HG03280 (cell line): ENCODE results near the gene IMPA2.
"Not testable (repeated sequence)": the region's sequence is repeated elsewhere in the genome, so short reads cannot be mapped to it uniquely, and the experiment has no call there.

Source experiments
- ATAC-seq: cut with Tn5 transposase; IDR thresholded peaks from one replicate; pipeline ENCODE4 v1.9.1; 2021; ENCODE audit warnings: mild to moderate bottlenecking, moderate library complexity; ENCODE audit not compliant: unreplicated experiment

Gene IMPA2

DNA sequence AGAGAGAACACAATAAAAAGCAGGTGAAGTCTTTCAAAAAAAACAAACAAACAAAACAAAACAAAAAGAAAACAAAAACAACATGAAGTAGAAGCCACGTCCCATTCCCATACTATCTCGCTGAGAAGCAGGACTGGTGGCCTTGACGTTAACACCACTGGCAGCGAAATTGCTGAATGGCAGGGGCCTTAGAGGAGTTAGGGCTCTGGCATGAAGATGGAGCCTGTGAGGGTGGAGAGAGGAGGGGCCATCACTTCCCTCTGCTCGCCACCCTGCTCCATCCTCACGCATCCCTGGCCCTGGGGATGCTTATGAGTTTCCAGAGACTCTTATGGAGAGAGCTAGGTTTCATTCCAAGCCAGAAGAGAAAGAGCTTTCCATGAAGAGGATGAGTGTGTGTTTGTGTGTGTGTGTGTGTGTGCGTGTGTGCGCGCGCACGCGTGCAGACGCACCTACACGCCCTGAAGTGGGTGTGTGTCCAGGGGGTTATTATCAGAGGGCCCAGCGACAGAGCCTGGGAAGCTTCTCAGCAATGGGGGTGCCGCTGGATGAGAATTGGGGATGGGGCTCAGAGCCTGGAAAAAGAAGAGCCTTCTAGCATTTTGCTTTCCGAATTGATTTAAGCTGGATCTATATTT is 20.4 kb upstream of the IMPA2 start:
- no peak for ATAC-seq

DNA sequence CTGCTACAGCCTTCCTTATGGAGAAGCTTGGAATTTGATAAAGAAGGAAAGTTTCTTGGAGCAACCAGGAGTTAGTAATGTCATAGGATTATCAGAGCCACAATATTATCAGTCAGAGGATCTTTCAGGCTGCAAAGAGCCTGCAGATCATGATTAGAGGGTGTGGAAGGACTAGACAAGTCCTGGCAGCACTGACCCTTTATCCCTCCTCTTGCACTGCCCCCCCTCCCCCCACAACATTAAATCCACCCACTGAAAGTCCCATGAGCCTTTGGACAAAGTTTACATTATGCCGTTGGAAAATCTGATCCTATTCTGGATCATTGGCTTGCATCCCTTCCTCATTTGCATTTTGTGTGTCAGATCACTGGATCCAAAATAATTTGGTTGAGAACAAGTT is 18.7 kb upstream of the IMPA2 start:
- ATAC-seq = no peak

DNA sequence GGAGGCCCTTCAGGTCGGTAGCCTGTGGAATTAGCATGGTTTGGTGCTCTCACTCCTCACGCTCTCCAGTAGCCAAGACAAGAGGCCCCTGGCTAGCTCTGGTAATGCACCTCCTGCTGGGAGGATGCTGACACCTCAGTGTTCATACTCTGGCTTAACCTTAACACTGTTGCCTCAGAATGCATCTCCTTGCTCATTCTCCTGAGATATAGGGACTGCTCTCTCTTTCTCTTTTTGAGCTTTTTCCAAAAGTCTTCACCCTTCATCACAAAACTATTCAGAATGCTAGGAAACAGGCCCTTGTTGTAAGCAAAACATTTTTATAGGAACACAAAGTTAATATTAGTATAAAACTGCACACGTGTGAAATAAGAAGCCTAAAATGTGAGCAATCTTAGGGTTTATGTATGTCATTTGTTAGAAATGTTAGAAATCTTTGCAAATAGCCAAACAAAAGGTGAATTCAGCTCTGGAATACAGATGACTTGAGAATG is 17.3 kb upstream of the IMPA2 start:
- no peak for ATAC-seq

DNA sequence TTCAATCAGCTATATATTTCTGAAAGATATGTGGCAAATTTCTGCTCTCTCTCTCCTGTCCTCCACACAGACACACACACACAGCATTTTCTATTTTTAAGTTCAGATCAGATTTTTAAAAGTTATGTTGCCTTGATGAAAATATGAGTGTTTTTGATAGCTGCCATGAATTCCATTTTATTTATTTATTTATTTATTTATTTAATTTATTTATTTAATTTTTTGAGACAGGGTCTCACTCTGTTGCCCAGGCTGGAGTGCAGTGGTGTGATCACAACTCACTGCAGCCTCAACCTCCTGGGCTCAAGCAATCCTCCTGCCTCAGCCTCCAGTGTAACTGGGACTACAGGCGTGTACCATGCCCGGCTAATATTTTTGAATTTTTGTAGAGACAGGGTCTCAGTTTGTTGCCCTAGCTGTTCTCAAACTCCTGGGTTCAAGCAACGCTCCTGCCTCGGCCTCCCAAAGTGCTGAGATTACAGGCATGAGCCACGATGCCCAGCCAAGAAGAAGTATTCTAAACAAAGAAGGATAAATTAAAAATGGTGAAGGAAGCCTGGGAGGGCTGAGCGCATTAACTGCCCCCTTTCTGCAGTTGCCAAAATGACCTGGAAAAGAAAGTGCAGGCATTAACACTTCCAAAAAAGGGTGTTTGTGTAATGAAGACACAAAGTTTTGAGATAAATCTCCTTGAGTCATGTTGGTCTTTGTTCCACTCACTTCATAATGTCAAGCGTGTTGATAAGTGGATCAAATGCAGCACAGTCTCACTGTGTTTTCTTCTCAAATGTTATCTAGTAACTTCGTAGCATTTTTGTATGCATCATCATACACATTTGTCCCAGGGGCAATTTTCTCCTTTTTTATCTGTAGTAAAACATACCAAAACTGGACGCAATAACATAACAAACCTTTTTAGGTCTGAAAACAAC is 11.1 kb upstream of the IMPA2 start:
- no peak for ATAC-seq

DNA sequence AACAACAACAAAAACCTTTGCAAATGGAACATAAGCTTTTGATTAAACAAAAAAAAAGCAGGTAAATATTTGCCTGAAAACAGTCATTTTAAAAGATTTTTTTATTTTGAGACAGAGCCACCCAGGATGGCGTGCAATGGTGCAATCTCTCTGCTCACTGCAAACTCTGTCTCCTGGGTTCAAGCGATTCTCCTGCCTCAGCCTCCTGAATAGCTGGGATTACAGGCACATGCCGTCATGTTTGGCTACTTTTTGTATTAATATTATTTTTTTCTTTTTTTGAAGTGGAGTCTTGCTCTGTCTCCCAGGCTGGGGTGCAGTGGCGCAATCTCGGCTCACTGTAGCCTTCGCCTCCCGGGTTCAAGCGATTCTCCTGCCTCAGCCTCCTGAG is 10.5 kb upstream of the IMPA2 start:
- not testable (repeated sequence) for ATAC-seq

DNA sequence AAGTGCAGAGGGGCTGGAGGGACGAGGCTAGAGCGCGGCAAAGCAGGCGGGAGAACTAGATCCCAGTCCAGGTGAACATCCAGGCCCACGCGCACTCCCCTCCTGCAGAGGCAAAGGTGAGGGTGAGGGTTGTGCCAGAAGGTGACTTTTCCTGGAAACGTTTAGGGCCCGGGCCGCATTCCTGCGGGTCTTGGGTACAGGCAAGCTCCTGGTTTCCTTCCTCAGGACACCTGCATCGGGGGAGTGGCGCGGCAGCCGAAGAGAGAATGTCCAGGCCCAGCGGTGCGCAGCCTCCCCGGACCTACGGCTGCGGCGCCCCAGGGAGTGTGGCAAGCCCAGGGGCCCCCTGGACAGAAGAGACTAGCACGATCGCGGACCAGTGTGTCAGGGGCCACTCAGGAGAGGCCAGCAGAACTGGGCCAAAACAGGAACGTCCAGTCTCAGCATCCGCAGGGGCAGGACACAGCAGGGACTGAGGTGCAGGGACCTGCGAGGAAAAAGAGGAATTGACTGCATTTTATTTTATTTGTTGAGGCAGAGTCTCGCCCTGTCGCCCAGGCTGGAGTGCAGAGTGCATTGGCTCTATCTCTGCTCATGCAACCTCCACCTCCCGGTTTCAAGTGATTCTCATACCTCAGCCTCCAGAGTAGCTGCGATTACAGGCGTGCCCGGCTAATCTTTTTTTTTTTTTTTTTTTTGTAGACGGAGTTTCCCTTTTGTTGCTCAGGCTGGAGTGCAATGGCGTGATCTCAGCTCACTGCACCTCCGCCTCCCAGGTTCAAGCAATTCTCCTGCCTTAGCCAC is 8.7 kb upstream of the IMPA2 start:
- no peak for ATAC-seq

DNA sequence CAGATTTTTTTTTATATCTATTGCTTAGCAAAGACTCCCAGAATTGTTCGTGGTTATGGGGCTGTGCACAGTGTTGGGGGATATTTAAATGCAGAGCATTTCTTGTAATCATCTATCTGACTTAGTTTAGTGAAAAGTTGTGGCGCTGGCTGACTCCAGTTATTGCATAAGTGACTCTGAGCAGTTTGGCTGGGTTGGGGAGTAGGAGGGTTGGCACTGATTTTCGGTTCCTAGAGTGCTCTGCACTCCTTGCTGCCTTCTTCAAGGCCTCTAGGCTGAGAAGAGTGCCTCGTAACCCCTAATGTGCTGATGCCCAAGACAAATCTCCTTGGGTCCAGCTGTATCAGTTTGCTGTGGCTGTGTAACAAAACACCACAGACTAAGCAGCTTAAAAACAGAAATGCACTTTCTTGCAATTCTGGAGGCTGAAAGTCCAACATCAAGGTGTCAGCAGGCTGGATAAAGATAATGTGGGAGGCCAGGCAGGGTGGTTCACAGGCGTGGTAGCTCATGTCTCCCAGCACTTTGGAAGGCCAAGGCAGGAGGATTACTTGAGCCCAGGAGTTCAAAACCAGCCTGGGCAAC is 6.5 kb upstream of the IMPA2 start:
- ATAC-seq = no peak

DNA sequence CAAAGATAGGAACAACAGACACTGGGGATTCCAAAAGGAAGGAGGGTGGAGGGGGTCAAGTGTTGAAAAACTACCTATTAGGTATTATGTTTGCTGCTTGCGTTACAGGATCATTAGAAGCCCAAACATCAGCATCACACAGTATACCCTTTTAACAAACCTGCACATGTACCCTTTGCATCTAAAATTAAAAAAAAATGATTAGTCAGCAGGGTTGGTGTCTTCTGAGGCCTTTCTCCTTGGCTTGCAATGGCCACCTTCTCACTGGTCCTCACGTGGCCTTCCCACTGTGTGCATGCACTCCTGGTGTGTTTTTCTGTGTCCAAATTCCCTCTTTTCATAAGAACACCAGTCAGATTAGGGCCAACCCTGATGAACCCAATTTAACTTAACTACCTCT is 5.6 kb upstream of the IMPA2 start:
- ATAC-seq = no peak

DNA sequence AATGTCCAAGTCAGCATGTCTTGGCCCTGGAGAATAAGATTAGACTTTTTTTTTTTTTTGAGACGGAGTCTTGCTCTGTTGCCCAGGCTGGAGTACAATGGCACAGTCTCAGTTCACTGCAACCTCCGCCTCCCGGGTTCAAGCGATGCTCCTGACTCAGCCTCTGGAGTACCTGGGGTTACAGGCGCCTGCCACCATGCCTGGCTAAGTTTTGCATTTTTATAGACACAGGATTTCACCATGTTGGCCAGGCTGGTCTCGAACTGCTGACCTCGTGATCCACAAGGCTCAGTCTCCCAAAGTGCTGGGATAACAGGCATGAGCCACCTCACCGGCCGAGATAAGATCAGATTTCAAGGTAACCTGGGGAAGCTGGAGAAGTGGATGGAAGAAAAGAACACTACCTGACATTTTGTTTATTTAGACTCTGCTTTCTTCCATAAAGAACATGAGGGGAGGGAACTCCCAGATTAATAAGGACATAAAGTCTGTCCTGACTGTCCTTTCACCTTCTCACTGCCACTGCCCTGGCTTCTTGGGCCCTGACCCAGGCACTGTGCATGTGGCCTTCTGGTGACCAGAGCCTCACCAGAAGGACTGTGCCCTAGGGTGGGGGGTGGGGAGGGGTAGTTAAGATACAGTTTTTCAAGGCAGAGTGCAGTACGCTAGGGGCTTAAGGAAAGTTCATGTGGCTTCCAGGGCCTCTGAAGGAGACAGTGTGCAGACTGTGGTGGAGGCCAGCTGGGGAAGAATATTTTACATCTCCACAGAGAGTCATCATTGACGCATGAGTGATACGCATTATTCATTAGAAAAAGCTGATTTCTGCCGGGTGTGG is 4.8 kb upstream of the IMPA2 start:
- no peak for ATAC-seq

DNA sequence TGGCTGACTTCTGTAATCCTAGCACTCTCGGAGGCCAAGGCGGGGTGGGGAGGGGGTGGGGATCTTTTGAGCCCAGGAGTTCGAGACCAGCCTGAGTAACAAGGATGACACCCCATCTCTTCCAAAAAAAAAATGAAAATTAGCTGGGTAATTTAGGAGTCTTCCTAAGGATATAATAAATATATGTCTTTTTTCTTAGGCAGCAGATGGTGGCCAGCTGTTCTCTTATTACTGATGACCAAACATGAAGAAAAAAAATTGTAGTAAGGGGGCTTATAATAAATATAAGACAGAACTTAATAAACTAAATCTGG is 4.2 kb upstream of the IMPA2 start:
- no peak for ATAC-seq

DNA sequence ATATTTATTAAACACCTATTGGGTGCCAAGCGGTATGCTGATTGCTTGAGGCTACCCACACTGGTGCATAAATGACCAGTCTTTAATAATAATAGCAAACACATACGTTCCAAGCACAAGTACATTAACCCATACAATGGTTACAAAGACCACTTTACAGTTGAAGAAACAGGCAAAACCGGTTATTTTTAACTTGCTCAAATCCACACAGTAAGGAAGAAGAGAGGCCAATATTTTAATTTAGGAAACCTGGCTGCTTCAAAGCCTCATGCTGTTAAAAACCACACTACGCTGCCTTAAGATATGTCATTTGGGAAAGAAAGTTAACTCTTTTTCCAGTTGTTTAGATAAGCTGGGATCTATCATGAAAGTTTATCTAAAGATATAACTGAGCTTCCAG is 2.4 kb upstream of the IMPA2 start:
- ATAC-seq = no peak

DNA sequence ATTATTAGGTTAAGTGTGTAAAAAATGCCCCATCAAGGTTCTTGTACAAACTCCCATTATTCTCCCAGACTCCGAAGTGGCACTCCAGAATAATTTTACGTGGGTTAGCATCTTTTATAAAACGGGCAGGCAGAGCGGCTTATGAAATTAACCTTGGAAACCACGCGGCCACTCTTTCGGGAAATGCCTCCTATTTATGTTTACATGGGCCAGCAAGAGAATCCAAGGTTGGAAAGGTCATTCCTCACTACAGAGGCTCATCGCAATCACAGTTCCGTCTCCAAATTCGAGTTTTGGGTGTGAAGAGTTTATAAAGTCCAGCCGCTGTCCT is 1.2 kb upstream of the IMPA2 start:
- ATAC-seq = no peak

DNA sequence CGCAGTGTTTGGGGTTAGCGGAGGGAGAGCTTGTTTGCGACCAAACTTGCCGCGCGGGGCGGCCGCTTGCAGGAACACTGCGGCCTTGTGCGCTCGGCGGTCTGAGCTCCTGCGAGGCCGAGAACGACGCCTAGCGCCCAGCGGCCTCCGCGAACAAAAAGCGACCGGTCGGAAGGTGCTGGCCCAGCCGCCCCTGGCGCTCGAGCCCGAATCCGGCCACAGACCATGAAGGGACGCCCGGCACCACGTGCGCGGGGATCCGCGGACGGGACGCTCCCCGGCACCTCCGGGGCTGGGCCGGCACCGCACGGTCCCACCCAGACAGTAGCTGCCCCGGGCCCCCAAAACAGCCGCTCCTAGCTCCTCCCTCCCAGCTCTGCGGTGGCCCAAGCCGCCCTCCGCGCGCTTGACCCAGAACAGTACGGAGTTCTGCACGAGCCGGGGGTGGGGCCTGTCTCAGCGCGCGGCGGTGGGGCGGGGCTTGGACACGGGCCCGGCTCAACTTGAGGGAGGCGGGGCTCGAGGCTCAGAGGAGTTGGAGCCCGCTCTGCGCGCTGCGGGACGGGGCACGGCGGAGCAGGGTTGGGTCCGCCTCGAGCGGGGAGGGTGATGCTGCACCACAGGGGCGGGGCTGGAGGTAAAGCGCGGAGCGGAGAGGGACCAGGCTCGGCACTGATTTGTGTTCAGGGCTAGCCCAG is 664 bp upstream of the IMPA2 start:
- peak; percentile 87 for ATAC-seq

DNA sequence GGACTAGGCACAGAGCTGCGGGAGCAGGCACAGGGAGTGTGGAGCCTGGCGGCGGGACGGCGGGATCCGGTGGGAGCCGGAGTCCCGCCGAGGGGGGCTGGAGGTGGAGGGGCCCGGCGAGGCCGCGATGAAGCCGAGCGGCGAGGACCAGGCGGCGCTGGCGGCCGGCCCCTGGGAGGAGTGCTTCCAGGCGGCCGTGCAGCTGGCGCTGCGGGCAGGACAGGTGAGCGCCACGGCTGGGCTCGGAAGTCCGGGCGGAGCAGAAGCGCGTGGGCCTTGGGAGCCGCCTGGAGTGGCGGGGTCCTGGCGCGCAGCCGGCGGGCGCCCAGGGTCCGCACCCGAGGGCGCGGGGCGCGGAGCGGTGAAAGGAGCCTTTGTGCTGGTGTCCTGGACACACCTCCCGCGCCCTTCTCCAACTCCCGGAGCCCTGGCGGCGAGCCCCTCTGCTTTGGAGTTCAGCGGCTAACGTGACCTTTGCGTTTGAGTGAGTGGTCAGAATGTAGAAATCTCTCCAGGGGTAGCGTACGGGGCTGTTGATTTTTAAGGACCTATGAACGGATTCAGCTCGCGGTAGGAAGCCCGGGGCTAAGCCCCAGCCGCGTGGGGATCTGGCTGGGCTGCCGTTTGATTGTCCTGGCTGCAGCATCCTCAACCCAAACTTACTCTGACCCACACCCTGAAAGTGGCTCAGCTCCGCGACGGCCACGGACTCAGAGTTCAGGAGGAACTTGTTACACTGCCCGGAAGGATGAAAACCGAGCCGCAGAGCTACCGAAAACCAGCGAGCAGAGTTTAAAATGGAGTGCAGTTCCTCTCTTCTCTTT is 448 bp downstream of the IMPA2 start:
- ATAC-seq = peak; percentile 25

DNA sequence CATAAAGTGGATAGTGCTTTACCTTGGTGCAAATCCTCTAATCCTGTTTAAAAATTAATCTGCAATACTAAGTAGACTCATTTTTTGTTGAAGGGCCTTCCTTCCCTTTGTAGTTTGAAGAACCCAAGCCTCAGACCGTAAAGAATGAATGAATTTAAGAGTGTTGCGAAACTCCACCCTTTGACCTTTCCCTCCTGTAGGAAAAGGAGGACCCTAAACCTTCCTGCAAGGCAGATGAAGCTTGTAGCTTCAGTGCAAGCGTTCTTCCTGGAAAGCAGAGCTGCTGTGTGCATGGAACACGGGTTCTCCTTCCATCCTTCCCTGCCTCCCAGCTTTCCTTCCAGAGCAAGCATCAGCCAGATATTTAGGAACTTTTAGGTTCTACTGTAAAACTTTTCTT is 1.7 kb downstream of the IMPA2 start:
- no peak for ATAC-seq

DNA sequence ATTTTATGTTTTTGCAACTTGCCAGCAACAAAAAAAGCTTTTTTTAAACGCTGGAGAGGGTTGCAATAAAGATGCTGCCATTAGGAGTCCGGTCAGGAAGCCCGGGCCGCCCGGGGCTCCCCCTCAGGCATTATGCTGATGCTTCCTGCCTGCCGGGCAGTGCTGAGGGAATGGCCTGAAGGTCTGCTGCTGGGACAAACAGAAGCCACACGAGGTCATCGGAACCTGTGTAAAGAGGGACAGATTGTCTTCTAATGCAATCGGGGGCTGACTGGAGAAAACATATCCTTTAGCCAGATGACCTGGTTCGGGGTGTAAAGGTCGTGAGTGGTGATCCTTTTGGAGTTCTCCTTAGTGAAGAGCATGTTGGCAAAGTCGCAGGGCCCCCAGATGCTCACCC is 2.3 kb downstream of the IMPA2 start:
- no peak for ATAC-seq

DNA sequence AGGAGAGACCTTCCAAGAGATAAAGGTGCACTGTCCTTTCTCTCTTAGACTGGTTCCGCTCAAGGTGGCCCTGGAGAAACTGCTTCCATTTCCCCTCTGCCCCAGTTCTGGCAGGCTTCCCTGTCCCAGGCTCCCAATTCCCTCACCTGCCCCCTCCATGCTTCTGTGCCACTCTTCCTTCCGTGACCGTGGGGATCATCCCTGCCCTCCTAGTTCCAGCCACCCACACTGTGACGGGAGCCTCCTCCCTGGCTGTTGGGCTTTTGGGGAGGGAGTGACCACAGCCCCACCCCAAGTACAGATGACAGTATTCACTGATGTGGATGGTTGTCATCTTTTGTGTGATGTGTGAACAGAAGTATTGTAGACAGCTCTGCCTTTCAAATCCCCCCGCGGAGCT is 2.8 kb downstream of the IMPA2 start:
- ATAC-seq = no peak

DNA sequence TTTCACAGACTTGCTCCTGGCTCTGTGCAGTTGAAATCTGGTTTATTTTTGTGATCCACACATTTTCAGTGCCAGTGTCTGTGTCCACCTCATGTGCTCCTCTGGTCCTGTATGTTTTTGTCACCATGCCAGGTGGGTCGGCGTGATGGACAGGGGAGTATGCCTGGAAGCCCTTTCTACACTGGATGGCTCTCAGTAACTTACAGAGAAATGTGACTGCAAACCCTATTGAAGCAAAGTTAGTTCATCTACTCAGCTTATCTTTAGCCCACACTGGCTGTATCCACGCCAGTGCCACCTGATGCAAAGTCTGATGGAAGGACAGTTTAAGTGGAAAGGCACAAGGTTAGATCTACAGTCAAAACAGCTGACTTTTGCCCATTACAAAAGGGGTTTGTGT is 4.3 kb downstream of the IMPA2 start:
- ATAC-seq = no peak

DNA sequence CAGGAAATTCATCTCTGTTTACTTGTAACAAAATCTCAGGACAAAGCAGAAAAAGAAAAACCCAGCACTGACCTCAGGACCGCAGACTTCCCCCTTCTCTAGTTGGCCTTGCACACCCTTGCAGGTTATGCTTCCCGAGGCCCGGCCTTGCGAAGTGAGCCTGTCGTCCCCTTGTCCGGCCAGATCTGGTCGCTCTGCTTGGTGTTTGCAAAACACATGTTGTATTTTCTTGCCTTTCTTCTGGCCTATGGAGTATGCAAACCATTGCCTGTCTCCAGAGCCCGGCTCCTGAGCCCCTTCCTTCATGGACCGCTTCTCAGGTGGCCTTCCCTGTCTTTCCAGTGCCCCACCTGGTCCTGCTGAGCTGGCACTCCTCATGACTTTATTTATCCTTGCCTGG is 4.8 kb downstream of the IMPA2 start:
- no peak for ATAC-seq
